Colonic mucosa (tissue), 4 donors: Measurements from ENCODE around the gene ACER3. TPM values are rescaled to one million over a fixed set of nuclear protein-coding genes. Genes with fewer than 3 reads are reported as not detected.
A peak's percentile ranks its signal among the peaks of the same experiment; 100 is the strongest.

Experiments used
- DNase-seq: peaks from one replicate; pipeline ENCODE4 v3.0.0-alpha.2; 2020
- H3K27ac ChIP-seq: fragments of 200-600 bp; one replicate; pipeline ENCODE4 v1.8.0; 2021
- H3K27me3 ChIP-seq: fragments of 200-600 bp; one replicate; pipeline ENCODE4 v1.8.0; 2021
- H3K36me3 ChIP-seq: fragments of 200-600 bp; one replicate; pipeline ENCODE4 v1.8.0; 2021
- H3K4me1 ChIP-seq: fragments of 200-600 bp; one replicate; pipeline ENCODE4 v1.8.0; 2021; ENCODE audit warnings: mild to moderate bottlenecking
- H3K4me3 ChIP-seq: fragments of 200-600 bp; one replicate; pipeline ENCODE4 v1.8.0; 2021
- H3K9ac ChIP-seq, 2 donors: one replicate each; pipeline ENCODE4 v1.7.0; 2013; ENCODE audit warnings: control low read depth in 2 of 2, low read depth in 2 of 2, low read length in 2 of 2
- H3K9me3 ChIP-seq: fragments of 200-600 bp; one replicate; pipeline ENCODE4 v1.8.0; 2021
- CTCF ChIP-seq: fragments of 200-600 bp; IDR thresholded peaks from one replicate; pipeline ENCODE4 v1.8.0; 2022; ENCODE audit warnings: antibody characterized with exemption, mild to moderate bottlenecking
- intact Hi-C: fragments of 100-400 bp; cut with DNase I; formaldehyde crosslinking; loops from one replicate; pipeline ENCODE4 v1.14.1; 2022
- total RNA-seq, 2 donors: library from RNA; stranded (reverse); fragmentation: NEBNext Ultra II Directional in 1 of 2; extraction: Animal tissue kit (Norgen Biotek cat#: 25700) in 1 of 2; gene quantifications; one replicate each; pipeline ENCODE4 v1.2.1, GENCODE V29; 2021
- donor health status: healthy.
- donor health status: DM: no; HTN: no; CAD: no.
- donor health status: DM: no; HTN: no; CAD: no.

Gene ACER3
- total RNA-seq, 2 donors from 2014 or later, result 25.0 to 36.4 TPM

- Histone ChIP-seq H3K4me1 (peaks cover 38% of the 10 kb centered on the region), H3K27me3 (no peaks in the 10 kb centered on the region), H3K4me3 (peak overlapping the region; percentile 53), H3K36me3 (no peaks in the 10 kb centered on the region), H3K9me3 (no peaks in the 10 kb centered on the region), H3K9ac (peak overlapping the region; percentile 60 to 68), H3K27ac (peak overlapping the region; percentile 46)
- DNase-seq, result peak; percentile 53
- TF ChIP-seq CTCF, result no peak
- intact Hi-C loops, result no loop called here
These were observed 207.2 kb downstream of the ACER3 start for GRCh38 chr11:77067861-77068443.

GRCh38 chr11:77068457-77069335 is 208.0 kb downstream of the ACER3 start:
- H3K4me3 ChIP-seq, result peak overlapping the region; percentile 53

GRCh38 chr11:77069336-77069968 is 208.7 kb downstream of the ACER3 start:
- no peak for TF ChIP-seq CTCF
- Histone ChIP-seq H3K4me1 (peaks cover 48% of the 10 kb centered on the region), H3K27me3 (no peaks in the 10 kb centered on the region), H3K4me3 (peak overlapping the region; percentile 53), H3K9ac (peak overlapping the region; percentile 46 to 68), H3K36me3 (no peaks in the 10 kb centered on the region), H3K9me3 (no peaks in the 10 kb centered on the region), H3K27ac (peak overlapping the region; percentile 46)
- intact Hi-C loops, result no loop called here
- no peak for DNase-seq

More at GRCh38 chr11:77068457-77069335, 208.0 kb downstream of the ACER3 start:
- Histone ChIP-seq H3K9me3 (no peaks in the 10 kb centered on the region), H3K27ac (peak overlapping the region; percentile 46), H3K4me1 (peaks cover 41% of the 10 kb centered on the region), H3K36me3 (no peaks in the 10 kb centered on the region), H3K27me3 (no peaks in the 10 kb centered on the region), H3K9ac (peak overlapping the region; percentile 60 to 68)
- intact Hi-C loops, result no loop called here
- no peak for DNase-seq
- TF ChIP-seq CTCF, result no peak

GRCh38 chr11:77069969-77070582 is 209.4 kb downstream of the ACER3 start:
- TF ChIP-seq CTCF, result no peak
- H3K9ac ChIP-seq, result peak overlapping the region; percentile 46 to 97
- no peak for DNase-seq
- H3K4me3 ChIP-seq, result no peak overlapping the region
- no peaks in the 10 kb centered on the region for H3K36me3 ChIP-seq
- peak overlapping the region; percentile 95 for H3K27ac ChIP-seq
- intact Hi-C loops, result no loop called here
- no peaks in the 10 kb centered on the region for H3K27me3 ChIP-seq
- no peaks in the 10 kb centered on the region for H3K9me3 ChIP-seq
- peaks cover 55% of the 10 kb centered on the region for H3K4me1 ChIP-seq

- intact Hi-C loops, result no loop called here
- no peaks in the 10 kb centered on the region for H3K9me3 ChIP-seq
- TF ChIP-seq CTCF, result no peak
- peak overlapping the region; percentile 95 for H3K27ac ChIP-seq
- H3K27me3 ChIP-seq, result no peaks in the 10 kb centered on the region
- H3K4me3 ChIP-seq, result no peak overlapping the region
- no peak for DNase-seq
- peak overlapping the region in 1 of 2 donors; percentile 97 for H3K9ac ChIP-seq
- H3K36me3 ChIP-seq, result no peaks in the 10 kb centered on the region
- peaks cover 52% of the 10 kb centered on the region for H3K4me1 ChIP-seq
These were observed 210.4 kb downstream of the ACER3 start for GRCh38 chr11:77071077-77071476.
